ENCODE data around the gene APCDD1L.
"Not testable (repeated sequence)": the region's sequence is repeated elsewhere in the genome, so short reads cannot be mapped to it uniquely, and the experiment has no call there.

Gene APCDD1L

GRCh38 chr20:58545565-58546415 lies 30.6 kb upstream of the APCDD1L start:
- no peak for DNase-seq (ENCODE audit: low read depth)

- DNase-seq (ENCODE audit: low read depth), result no peak
These were observed 29.7 kb upstream of the APCDD1L start for GRCh38 chr20:58544891-58545290.

- DNase-seq (ENCODE audit: low read depth), result no peak
These were observed 29.1 kb upstream of the APCDD1L start for GRCh38 chr20:58544286-58544685.

- no peak for DNase-seq (ENCODE audit: low read depth)
These were observed 28.1 kb upstream of the APCDD1L start for GRCh38 chr20:58543274-58543673.

GRCh38 chr20:58542411-58543095 lies 27.4 kb upstream of the APCDD1L start:
- no peak for DNase-seq (ENCODE audit: low read depth)

GRCh38 chr20:58542034-58542410 lies 26.8 kb upstream of the APCDD1L start:
- DNase-seq (ENCODE audit: low read depth), result not testable (repeated sequence)

GRCh38 chr20:58538752-58539151 lies 23.6 kb upstream of the APCDD1L start:
- no peak for DNase-seq (ENCODE audit: low read depth)

GRCh38 chr20:58537831-58538230 lies 22.6 kb upstream of the APCDD1L start:
- DNase-seq (ENCODE audit: low read depth), result no peak

GRCh38 chr20:58536289-58536688 lies 21.1 kb upstream of the APCDD1L start:
- DNase-seq (ENCODE audit: low read depth), result no peak

- DNase-seq (ENCODE audit: low read depth), result no peak
These were observed 16.5 kb upstream of the APCDD1L start for GRCh38 chr20:58531657-58532056.

GRCh38 chr20:58531063-58531462 lies 15.9 kb upstream of the APCDD1L start:
- DNase-seq (ENCODE audit: low read depth), result no peak

GRCh38 chr20:58528412-58528811 lies 13.2 kb upstream of the APCDD1L start:
- DNase-seq (ENCODE audit: low read depth), result no peak

- no peak for DNase-seq (ENCODE audit: low read depth)
These were observed 11.2 kb upstream of the APCDD1L start for GRCh38 chr20:58526411-58526810.

- DNase-seq (ENCODE audit: low read depth), result no peak
These were observed 9.6 kb upstream of the APCDD1L start for GRCh38 chr20:58524814-58525213.

GRCh38 chr20:58523971-58524315 lies 8.7 kb upstream of the APCDD1L start:
- no peak for DNase-seq (ENCODE audit: low read depth)

- no peak for DNase-seq (ENCODE audit: low read depth)
These were observed 8.1 kb upstream of the APCDD1L start for GRCh38 chr20:58523072-58523970.

GRCh38 chr20:58522666-58523065 lies 7.5 kb upstream of the APCDD1L start:
- no peak for DNase-seq (ENCODE audit: low read depth)

- no peak for DNase-seq (ENCODE audit: low read depth)
These were observed 6.6 kb upstream of the APCDD1L start for GRCh38 chr20:58521763-58522162.

- no peak for DNase-seq (ENCODE audit: low read depth)
These were observed 4.9 kb upstream of the APCDD1L start for GRCh38 chr20:58519940-58520712.

- no peak for DNase-seq (ENCODE audit: low read depth)
These were observed 3.8 kb upstream of the APCDD1L start for GRCh38 chr20:58518896-58519593.

- DNase-seq (ENCODE audit: low read depth), result no peak
These were observed 3.2 kb upstream of the APCDD1L start for GRCh38 chr20:58518387-58518786.

Data from T-helper 22 cell (primary cell).